Nucleus accumbens (tissue), 56 donors: Measurements from ENCODE around the gene KIF2C.
"Not testable (repeated sequence)": the region's sequence is repeated elsewhere in the genome, so short reads cannot be mapped to it uniquely, and the experiment has no call there.

ENCODE experiments used
- DNase-seq, 56 donors: peaks; one replicate each; lab custom pipeline; 2025; lab: John Stamatoyannopoulos, UW

Gene KIF2C

DNA sequence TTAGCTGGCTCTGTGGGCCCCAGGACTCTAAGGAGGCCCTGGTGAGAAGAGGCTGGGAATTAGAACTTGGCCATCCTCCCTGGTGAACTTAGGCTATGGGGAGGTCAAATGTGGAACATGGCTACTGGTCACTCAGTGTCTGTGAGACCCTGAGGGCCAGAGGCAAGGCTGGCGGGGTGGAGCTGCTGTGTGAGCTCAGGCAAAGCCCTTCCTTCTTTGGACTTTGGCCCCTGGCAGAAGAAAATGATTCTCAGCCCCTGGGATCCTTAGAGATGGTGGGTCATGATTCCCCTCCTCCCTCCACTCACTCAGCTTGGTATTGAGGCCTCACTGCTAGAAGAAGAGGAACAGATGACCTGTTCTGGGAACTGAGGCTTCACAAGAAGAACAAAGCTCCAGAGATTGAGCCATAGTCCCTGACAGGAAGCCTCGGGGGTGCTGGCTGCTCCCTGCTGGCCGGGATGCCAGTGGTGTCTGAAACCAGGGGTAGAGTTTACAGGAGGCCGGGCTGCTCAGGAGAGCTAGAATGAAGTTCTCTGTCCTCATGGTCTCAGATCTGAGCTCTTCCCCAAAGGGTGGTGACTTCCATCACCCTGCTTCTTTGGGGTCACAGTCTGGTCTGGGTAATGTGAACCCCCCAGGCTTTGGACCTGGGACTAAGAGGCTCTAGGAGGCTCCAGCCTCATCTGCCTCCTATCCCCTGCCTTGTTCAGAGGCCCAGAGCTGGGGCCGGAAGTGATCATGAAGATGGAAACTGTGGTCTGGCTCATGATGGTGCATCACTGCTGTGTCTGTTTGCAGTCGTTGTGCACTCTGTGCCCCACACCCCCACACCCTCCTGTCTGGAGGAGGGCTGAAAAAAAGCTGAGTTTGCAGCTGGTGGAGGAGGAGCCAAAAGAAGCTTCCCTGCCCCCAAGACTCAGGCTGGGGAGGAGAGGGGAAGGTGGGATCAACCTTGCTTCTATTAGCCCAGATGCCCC is 69.6 kb downstream of the KIF2C start:
- peak in 9 of 56 donors; percentile 12 to 36 (median 24) for DNase-seq

DNA sequence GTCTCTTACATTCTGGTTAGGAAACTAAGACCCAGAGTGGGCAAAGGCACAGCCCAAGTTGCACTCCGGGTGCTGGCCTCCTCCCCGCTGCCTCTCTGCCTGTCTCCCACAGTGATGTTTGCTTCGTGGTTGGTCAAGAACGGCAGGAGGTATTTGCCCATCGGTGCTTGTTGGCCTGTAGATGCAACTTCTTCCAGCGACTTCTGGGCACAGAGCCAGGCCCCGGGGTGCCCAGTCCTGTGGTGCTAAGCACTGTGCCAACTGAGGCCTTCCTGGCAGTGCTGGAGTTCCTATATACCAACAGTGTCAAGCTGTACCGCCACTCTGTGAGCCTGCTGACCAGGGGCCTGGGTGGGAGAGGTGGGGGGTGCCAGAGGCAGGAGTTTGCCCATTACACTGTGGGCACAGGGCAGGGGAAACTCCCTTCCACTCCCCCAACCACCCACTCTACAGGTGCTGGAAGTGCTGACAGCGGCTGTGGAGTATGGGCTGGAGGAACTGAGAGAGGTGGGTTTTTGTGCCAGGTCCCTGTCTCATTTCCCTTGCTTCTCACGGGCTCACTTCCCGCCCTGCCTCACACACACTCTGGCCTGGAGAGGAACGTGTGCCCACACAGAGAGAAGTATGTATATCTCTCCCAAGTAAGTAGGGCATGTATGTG is 70.6 kb downstream of the KIF2C start:
- peak in 24 of 56 donors; percentile 7 to 79 (median 29) for DNase-seq

DNA sequence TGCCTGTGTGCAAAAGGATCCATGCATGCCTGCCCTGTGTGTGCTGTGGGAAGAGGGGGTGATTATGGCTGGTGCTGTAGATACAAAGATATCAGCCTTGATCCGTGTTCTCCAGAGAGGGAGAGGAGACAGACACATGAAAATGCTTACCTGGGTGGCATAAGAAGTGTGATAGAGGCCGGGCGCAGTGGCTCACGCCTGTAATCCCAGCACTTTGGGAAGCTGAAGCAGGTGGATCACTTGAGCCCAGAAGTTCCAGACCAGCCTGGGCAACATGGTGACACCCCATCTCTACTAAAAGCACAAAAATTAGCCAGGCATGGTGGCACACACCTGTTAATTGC is 71.1 kb downstream of the KIF2C start:
- DNase-seq: not testable (repeated sequence)

DNA sequence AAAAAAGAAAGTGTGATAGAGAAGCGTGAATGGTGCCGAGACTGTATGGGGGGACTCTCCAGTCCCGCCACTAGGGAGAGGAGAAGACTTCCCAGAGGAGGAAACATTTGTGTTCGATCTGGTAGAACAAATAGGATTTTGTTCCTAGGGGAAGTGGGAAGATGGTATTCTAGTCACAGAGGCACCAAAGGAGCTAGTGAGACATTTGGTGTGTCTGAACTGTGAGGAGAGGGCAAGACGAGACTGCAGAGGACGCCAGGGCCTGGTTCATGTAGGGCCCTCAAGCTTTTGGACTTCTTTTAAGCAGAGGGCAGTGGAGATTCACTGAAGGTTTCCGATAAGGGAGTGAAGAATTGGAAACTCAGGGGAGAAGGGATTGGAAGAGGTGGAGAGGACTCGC is 71.6 kb downstream of the KIF2C start:
- no peak for DNase-seq

DNA sequence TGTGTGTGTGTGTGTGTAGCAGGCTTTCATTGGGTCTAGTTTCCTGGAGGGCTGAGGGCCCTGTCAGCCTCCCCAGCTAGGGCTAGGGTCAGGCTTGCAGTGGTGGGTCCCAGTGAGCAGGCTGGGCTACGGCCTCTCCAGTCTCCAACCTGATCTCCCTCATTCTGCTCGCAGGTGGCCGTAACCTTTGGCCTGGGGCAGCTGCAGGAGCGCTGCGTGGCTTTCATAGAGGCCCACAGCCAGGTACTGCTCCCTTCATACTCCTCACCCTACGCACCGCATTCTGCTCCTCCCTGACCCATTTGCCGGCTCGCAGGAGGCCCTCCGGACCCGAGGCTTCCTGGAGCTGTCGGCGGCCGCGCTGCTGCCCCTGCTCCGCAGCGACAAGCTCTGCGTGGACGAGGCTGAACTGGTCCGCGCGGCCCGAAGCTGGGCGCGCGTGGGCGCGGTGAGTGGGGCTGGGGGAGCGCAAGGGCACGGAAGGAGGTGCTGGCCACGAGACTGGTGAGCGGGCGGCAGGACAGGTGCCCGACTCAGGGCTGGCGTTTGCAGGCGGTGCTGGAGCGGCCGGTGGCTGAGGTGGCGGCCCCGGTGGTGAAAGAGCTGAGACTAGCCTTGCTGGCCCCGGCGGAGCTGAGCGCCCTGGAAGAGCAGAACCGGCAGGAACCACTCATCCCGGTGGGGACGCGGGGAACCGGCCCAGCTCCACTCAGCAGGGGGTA is 73.3 kb downstream of the KIF2C start:
- peak in 4 of 56 donors; percentile 57 to 68 (median 62) for DNase-seq

DNA sequence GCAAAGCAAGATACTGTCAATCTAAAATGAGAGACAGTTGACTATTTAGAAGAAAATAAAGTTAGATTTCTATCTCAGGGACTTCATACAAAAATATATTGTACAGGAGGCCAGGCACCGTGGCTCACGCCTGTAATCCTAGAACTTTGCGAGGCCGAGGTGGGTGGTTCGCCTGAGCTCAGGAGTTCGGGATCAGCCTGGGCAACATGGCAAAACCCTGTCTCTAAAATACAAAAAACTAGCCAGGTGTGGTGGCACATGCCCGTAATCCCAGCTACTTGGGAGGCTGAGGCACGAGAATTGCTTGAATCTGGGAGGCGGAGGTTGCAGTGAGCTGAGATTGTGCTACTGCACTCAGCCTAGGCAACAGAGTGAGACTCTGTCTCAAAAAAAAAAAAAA is 76.3 kb downstream of the KIF2C start:
- not testable (repeated sequence) for DNase-seq

DNA sequence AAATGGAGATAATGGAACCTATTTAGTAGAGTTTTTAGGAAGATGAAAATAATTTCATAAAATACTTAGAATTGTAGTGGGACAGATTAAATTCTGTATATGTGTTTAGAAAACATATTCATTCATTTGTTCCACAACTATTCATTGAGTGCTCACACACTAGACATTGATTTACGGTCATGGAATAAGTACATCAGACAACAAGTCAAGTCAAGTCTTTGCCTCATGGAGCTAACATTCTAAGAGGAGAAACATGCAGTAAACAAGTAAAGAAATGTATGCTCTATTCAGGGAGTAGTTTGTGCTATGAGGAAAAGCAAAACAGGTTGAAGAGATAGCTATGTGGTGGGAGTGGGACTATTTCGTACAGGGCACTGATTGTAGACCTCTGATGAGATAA is 77.7 kb downstream of the KIF2C start:
- no peak for DNase-seq
